ENCODE data around the gene SEZ6.
"Not testable (repeated sequence)": the region's sequence is repeated elsewhere in the genome, so short reads cannot be mapped to it uniquely, and the experiment has no call there.

Gene SEZ6

GRCh38 chr17:28941251-28941650 is 64.6 kb downstream of the SEZ6 start:
- Histone ChIP-seq H3K36me3 (ENCODE audit: control insufficient read depth, insufficient read depth, low read length) (peaks cover 51% of the 10 kb centered on the region), H3K4me3 (ENCODE audit: extremely low read depth, insufficient read depth, low read length, poor library complexity, severe bottlenecking) (no peak overlapping the region), H3K27ac (ENCODE audit: low read depth, low read length, severe bottlenecking) (no peak overlapping the region), H3K4me1 (ENCODE audit: control insufficient read depth, insufficient read depth, low read length, poor library complexity, severe bottlenecking) (peaks cover 2% of the 10 kb centered on the region), H3K9me3 (ENCODE audit: control insufficient read depth, low read length) (no peaks in the 10 kb centered on the region)
- WGBS, 2 experiments (ENCODE audit: insufficient coverage in 2 of 2) = no CpG with 5 or more reads among the region's 1 CpG

GRCh38 chr17:28940675-28941074 is 65.2 kb downstream of the SEZ6 start:
- WGBS, 2 experiments (ENCODE audit: insufficient coverage in 2 of 2) = 71 to 81% methylated on average over 3 of the region's 3 CpGs
- peaks cover 52% of the 10 kb centered on the region for H3K36me3 ChIP-seq (ENCODE audit: control insufficient read depth, insufficient read depth, low read length)
- no peak overlapping the region for H3K4me3 ChIP-seq (ENCODE audit: extremely low read depth, insufficient read depth, low read length, poor library complexity, severe bottlenecking)
- H3K27ac ChIP-seq (ENCODE audit: low read depth, low read length, severe bottlenecking) = no peak overlapping the region
- no peaks in the 10 kb centered on the region for H3K9me3 ChIP-seq (ENCODE audit: control insufficient read depth, low read length)
- H3K4me1 ChIP-seq (ENCODE audit: control insufficient read depth, insufficient read depth, low read length, poor library complexity, severe bottlenecking) = peaks cover 7% of the 10 kb centered on the region

GRCh38 chr17:28940142-28940541 is 65.7 kb downstream of the SEZ6 start:
- no peak overlapping the region for H3K27ac ChIP-seq (ENCODE audit: low read depth, low read length, severe bottlenecking)
- peaks cover 51% of the 10 kb centered on the region for H3K36me3 ChIP-seq (ENCODE audit: control insufficient read depth, insufficient read depth, low read length)

GRCh38 chr17:28938552-28938951 is 67.3 kb downstream of the SEZ6 start:
- Histone ChIP-seq H3K9me3 (ENCODE audit: control insufficient read depth, low read length) (no peaks in the 10 kb centered on the region), H3K4me3 (ENCODE audit: extremely low read depth, insufficient read depth, low read length, poor library complexity, severe bottlenecking) (no peak overlapping the region), H3K36me3 (ENCODE audit: control insufficient read depth, insufficient read depth, low read length) (peaks cover 51% of the 10 kb centered on the region), H3K4me1 (ENCODE audit: control insufficient read depth, insufficient read depth, low read length, poor library complexity, severe bottlenecking) (peaks cover 7% of the 10 kb centered on the region), H3K27ac (ENCODE audit: low read depth, low read length, severe bottlenecking) (no peak overlapping the region)

More at GRCh38 chr17:28940142-28940541, 65.7 kb downstream of the SEZ6 start:
- Histone ChIP-seq H3K4me1 (ENCODE audit: control insufficient read depth, insufficient read depth, low read length, poor library complexity, severe bottlenecking) (peaks cover 7% of the 10 kb centered on the region), H3K9me3 (ENCODE audit: control insufficient read depth, low read length) (no peaks in the 10 kb centered on the region), H3K4me3 (ENCODE audit: extremely low read depth, insufficient read depth, low read length, poor library complexity, severe bottlenecking) (no peak overlapping the region)
- WGBS, 2 experiments (ENCODE audit: insufficient coverage in 2 of 2) = 100% methylated on average over 2 to 3 of the region's 3 CpGs

GRCh38 chr17:28937044-28937729 is 68.6 kb downstream of the SEZ6 start:
- WGBS, 2 experiments (ENCODE audit: insufficient coverage in 2 of 2) = 83 to 96% methylated on average over 2 to 3 of the region's 5 CpGs
- no peaks in the 10 kb centered on the region for H3K9me3 ChIP-seq (ENCODE audit: control insufficient read depth, low read length)
- H3K27ac ChIP-seq (ENCODE audit: low read depth, low read length, severe bottlenecking) = no peak overlapping the region
- H3K4me3 ChIP-seq (ENCODE audit: extremely low read depth, insufficient read depth, low read length, poor library complexity, severe bottlenecking) = no peak overlapping the region
- peaks cover 7% of the 10 kb centered on the region for H3K4me1 ChIP-seq (ENCODE audit: control insufficient read depth, insufficient read depth, low read length, poor library complexity, severe bottlenecking)
- peaks cover 46% of the 10 kb centered on the region for H3K36me3 ChIP-seq (ENCODE audit: control insufficient read depth, insufficient read depth, low read length)

- H3K27ac ChIP-seq (ENCODE audit: low read depth, low read length, severe bottlenecking) = no peak overlapping the region
- H3K4me3 ChIP-seq (ENCODE audit: extremely low read depth, insufficient read depth, low read length, poor library complexity, severe bottlenecking) = no peak overlapping the region
- H3K9me3 ChIP-seq (ENCODE audit: control insufficient read depth, low read length) = no peaks in the 10 kb centered on the region
- 100% methylated on average over 3 of the region's 8 CpGs for WGBS, 2 experiments (ENCODE audit: insufficient coverage in 2 of 2)
- H3K36me3 ChIP-seq (ENCODE audit: control insufficient read depth, insufficient read depth, low read length) = peaks cover 44% of the 10 kb centered on the region
- peaks cover 7% of the 10 kb centered on the region for H3K4me1 ChIP-seq (ENCODE audit: control insufficient read depth, insufficient read depth, low read length, poor library complexity, severe bottlenecking)
These were observed 69.9 kb downstream of the SEZ6 start for GRCh38 chr17:28935744-28936460.

GRCh38 chr17:28934508-28934907 is 71.3 kb downstream of the SEZ6 start:
- peaks cover 54% of the 10 kb centered on the region for H3K36me3 ChIP-seq (ENCODE audit: control insufficient read depth, insufficient read depth, low read length)
- WGBS, 2 experiments (ENCODE audit: insufficient coverage in 2 of 2) = 92 to 97% methylated on average over 8 of the region's 8 CpGs
- not testable (repeated sequence) for H3K4me1 ChIP-seq (ENCODE audit: control insufficient read depth, insufficient read depth, low read length, poor library complexity, severe bottlenecking); H3K4me3 ChIP-seq (ENCODE audit: extremely low read depth, insufficient read depth, low read length, poor library complexity, severe bottlenecking); H3K27ac ChIP-seq (ENCODE audit: low read depth, low read length, severe bottlenecking); H3K9me3 ChIP-seq (ENCODE audit: control insufficient read depth, low read length)

- H3K36me3 ChIP-seq (ENCODE audit: control insufficient read depth, insufficient read depth, low read length) = peaks cover 77% of the 10 kb centered on the region
These were observed 76.0 kb downstream of the SEZ6 start for GRCh38 chr17:28929787-28930186.

GRCh38 chr17:28928061-28928460 is 77.8 kb downstream of the SEZ6 start:
- Histone ChIP-seq H3K4me3 (ENCODE audit: extremely low read depth, insufficient read depth, low read length, poor library complexity, severe bottlenecking) (no peak overlapping the region), H3K9me3 (ENCODE audit: control insufficient read depth, low read length) (peaks cover 6% of the 10 kb centered on the region), H3K36me3 (ENCODE audit: control insufficient read depth, insufficient read depth, low read length) (peaks cover 82% of the 10 kb centered on the region), H3K4me1 (ENCODE audit: control insufficient read depth, insufficient read depth, low read length, poor library complexity, severe bottlenecking) (no peaks in the 10 kb centered on the region), H3K27ac (ENCODE audit: low read depth, low read length, severe bottlenecking) (no peak overlapping the region)
- WGBS, 2 experiments (ENCODE audit: insufficient coverage in 2 of 2) = 94 to 100% methylated on average over 1 to 2 of the region's 2 CpGs

More at GRCh38 chr17:28929787-28930186, 76.0 kb downstream of the SEZ6 start:
- no peak overlapping the region for H3K4me3 ChIP-seq (ENCODE audit: extremely low read depth, insufficient read depth, low read length, poor library complexity, severe bottlenecking)
- no peaks in the 10 kb centered on the region for H3K4me1 ChIP-seq (ENCODE audit: control insufficient read depth, insufficient read depth, low read length, poor library complexity, severe bottlenecking)
- peaks cover 6% of the 10 kb centered on the region for H3K9me3 ChIP-seq (ENCODE audit: control insufficient read depth, low read length)
- no peak overlapping the region for H3K27ac ChIP-seq (ENCODE audit: low read depth, low read length, severe bottlenecking)
- WGBS, 2 experiments (ENCODE audit: insufficient coverage in 2 of 2) = 98 to 100% methylated on average over 2 of the region's 2 CpGs

- 95 to 100% methylated on average over 1 to 4 of the region's 4 CpGs for WGBS, 2 experiments (ENCODE audit: insufficient coverage in 2 of 2)
- Histone ChIP-seq H3K4me1 (ENCODE audit: control insufficient read depth, insufficient read depth, low read length, poor library complexity, severe bottlenecking) (no peaks in the 10 kb centered on the region), H3K4me3 (ENCODE audit: extremely low read depth, insufficient read depth, low read length, poor library complexity, severe bottlenecking) (no peak overlapping the region), H3K36me3 (ENCODE audit: control insufficient read depth, insufficient read depth, low read length) (peaks cover 88% of the 10 kb centered on the region), H3K27ac (ENCODE audit: low read depth, low read length, severe bottlenecking) (peak overlapping the region; percentile 30), H3K9me3 (ENCODE audit: control insufficient read depth, low read length) (peaks cover 6% of the 10 kb centered on the region)
These were observed 79.0 kb downstream of the SEZ6 start for GRCh38 chr17:28926786-28927185.

- Histone ChIP-seq H3K4me3 (ENCODE audit: extremely low read depth, insufficient read depth, low read length, poor library complexity, severe bottlenecking) (no peak overlapping the region), H3K9me3 (ENCODE audit: control insufficient read depth, low read length) (peaks cover 6% of the 10 kb centered on the region), H3K36me3 (ENCODE audit: control insufficient read depth, insufficient read depth, low read length) (peaks cover 92% of the 10 kb centered on the region), H3K4me1 (ENCODE audit: control insufficient read depth, insufficient read depth, low read length, poor library complexity, severe bottlenecking) (no peaks in the 10 kb centered on the region), H3K27ac (ENCODE audit: low read depth, low read length, severe bottlenecking) (peak overlapping the region; percentile 30)
- 95 to 100% methylated on average over 2 of the region's 2 CpGs for WGBS, 2 experiments (ENCODE audit: insufficient coverage in 2 of 2)
These were observed 79.5 kb downstream of the SEZ6 start for GRCh38 chr17:28926366-28926765.

Measured in mesodermal cell (in vitro differentiated cells).